ENCODE results near the gene MRPL44. TPM values are rescaled to one million over a fixed set of nuclear protein-coding genes. Genes with fewer than 3 reads are reported as not detected.

Gene MRPL44
- total and polyA plus RNA-seq, 2 of the 8 experiments (the other 6 are each of a cell fraction or from before 2014, with no cell fraction given) = 32.0 to 53.2 TPM

GRCh38 chr2:223989856-223990232 is 32.6 kb downstream of the MRPL44 start:
- 86% methylated on average over 3 of the region's 3 CpGs; no CpG with 5 or more reads in 1 of the 2 experiments for WGBS, 2 experiments (ENCODE audit: extremely low coverage in 1 of 2, insufficient coverage in 1 of 2, insufficient read length in 1 of 2, insufficient replicate concordance in 2 of 2, low coverage in 1 of 2, low lambda C conversion rate in 2 of 2, missing lambda C conversion rate in 1 of 2)
- DNase-seq (ENCODE audit: low read depth in 1 of 2, low spot score in 2 of 2) (no peak), FAIRE-seq (no peak)
- Histone ChIP-seq H3K27ac (ENCODE audit: low read depth, low read length) (no peak overlapping the region), H3K79me2 (ENCODE audit: control insufficient read depth in 1 of 2, insufficient read depth in 2 of 2, low read length in 2 of 2) (no peaks in the 10 kb centered on the region), H3K4ac (replicated peaks; ENCODE audit: insufficient read length, low read depth, low read length) (no peak overlapping the region), H4K91ac (replicated peaks; ENCODE audit: insufficient read length, low read length) (no peak overlapping the region), H3K9me3 (ENCODE audit: insufficient read depth in 2 of 2, low read depth in 1 of 2, low read length in 1 of 2) (no peaks in the 10 kb centered on the region), H3K4me1 (replicated peaks in 1 of 4; ENCODE audit: control insufficient read depth in 3 of 4, insufficient read depth in 4 of 4, low read length in 3 of 4) (peaks cover 0 to 4% (median 0%) of the 10 kb centered on the region in 4 experiments; a peak in 1 of 7 replicates), H3K56ac (replicated peaks; ENCODE audit: insufficient read length, low read depth, low read length) (no peak overlapping the region), H3K36me3 (ENCODE audit: control insufficient read depth in 2 of 4, insufficient read depth in 4 of 4, low read length in 3 of 4) (peaks cover 0 to 1% (median under 1%) of the 10 kb centered on the region in 4 experiments; a peak in 3 of 8 replicates), H3K4me3 (ENCODE audit: extremely low read depth in 1 of 4, insufficient read depth in 2 of 4, low read depth in 3 of 4, low read length in 4 of 4) (no peak overlapping the region), H3K79me1 (ENCODE audit: low read depth, low read length) (no peaks in the 10 kb centered on the region), H3K27me3 (replicated peaks in 1 of 4; ENCODE audit: control insufficient read depth in 3 of 4, extremely low read depth in 1 of 4, insufficient read depth in 3 of 4, low read length in 3 of 4) (no peaks in the 10 kb centered on the region), H2AK5ac (ENCODE audit: low read depth, low read length) (no peak overlapping the region), H3K18ac (ENCODE audit: extremely low read depth, low read length) (no peak overlapping the region), H3K23me2 (ENCODE audit: low read depth, low read length) (no peaks in the 10 kb centered on the region), H2BK120ac (replicated peaks; ENCODE audit: low read depth, low read length) (no peak overlapping the region), H2BK15ac (ENCODE audit: low read length) (no peak overlapping the region), H3K4me2 (ENCODE audit: insufficient read depth in 1 of 2, low read depth in 2 of 2, low read length in 2 of 2) (no peak overlapping the region), H2BK12ac (ENCODE audit: low read depth, low read length) (no peak overlapping the region), H2BK20ac (ENCODE audit: low read length) (no peak overlapping the region), H2AFZ (ENCODE audit: low read length) (no peak overlapping the region), H4K20me1 (replicated peaks in 1 of 2; ENCODE audit: control insufficient read depth in 1 of 2, insufficient read depth in 2 of 2, low read length in 2 of 2) (peaks cover 0 to 3% of the 10 kb centered on the region in 2 experiments), H4K5ac (ENCODE audit: insufficient read length, low read depth, low read length) (no peak overlapping the region), H4K8ac (ENCODE audit: extremely low read depth, insufficient read depth, low read length) (no peak overlapping the region), H3K23ac (ENCODE audit: insufficient read length) (no peak overlapping the region), H3K14ac (ENCODE audit: insufficient read length) (no peak overlapping the region), H2BK5ac (ENCODE audit: low read depth, low read length) (no peak overlapping the region), H3K9ac (replicated peaks in 1 of 4; ENCODE audit: extremely low read depth in 1 of 4, low read depth in 3 of 4, low read length in 3 of 4) (no peak overlapping the region)
- TF ChIP-seq POU5F1 (IDR thresholded peaks at IDR 0.05; ENCODE audit: low read depth, low read length) (no peak), JUN (IDR thresholded peaks at IDR 0.05; ENCODE audit: low read depth, low read length) (no peak)
- ChIA-PET POLR2A (ENCODE audit: partially characterized antibody) (interaction anchor here (0.7 to 1.5 kb wide), 3 partner anchors 17 to 297 kb away, joined by 3 read pairs; no protein-coding TSS in a partner anchor), CTCF (ENCODE audit: partially characterized antibody) (interaction anchor here (0.7 to 16.7 kb wide), 20 partner anchors 12 to 383 kb away, joined by 3 to 436 read pairs (median 4); partner anchors contain the start of gene SERPINE2)

Measured in H1 (cell line).